Measurements from ENCODE around the gene HTR2C. TPM values are rescaled to one million over a fixed set of nuclear protein-coding genes. Genes with fewer than 3 reads are reported as not detected.
"Not testable (repeated sequence)": the region's sequence is repeated elsewhere in the genome, so short reads cannot be mapped to it uniquely, and the experiment has no call there.

HTR2C gene
- total RNA-seq, 1 donor from 2014 or later: not detected

- no peaks in the 10 kb centered on the region for H3K9me3 ChIP-seq
- H3K27me3 ChIP-seq: no peaks in the 10 kb centered on the region
- ATAC-seq (no peak), DNase-seq (no peak)
- intact Hi-C loops (cut with DNase I): no loop called here
- TF ChIP-seq CTCF (IDR thresholded peaks at IDR 0.05): no peak
- H3K27ac ChIP-seq: no peak overlapping the region
- H3K4me3 ChIP-seq: no peak overlapping the region
- no peaks in the 10 kb centered on the region for H3K4me1 ChIP-seq
- H3K36me3 ChIP-seq: no peaks in the 10 kb centered on the region
Observed at GRCh38 chrX:114675365-114675764, 91.5 kb downstream of the HTR2C start.

- H3K27me3 ChIP-seq; H3K36me3 ChIP-seq; H3K4me3 ChIP-seq; H3K9me3 ChIP-seq; intact Hi-C loops (cut with DNase I); DNase-seq; H3K27ac ChIP-seq; ATAC-seq; H3K4me1 ChIP-seq: not testable (repeated sequence)
Observed at GRCh38 chrX:114700533-114700932, 116.6 kb downstream of the HTR2C start.

- H3K4me3 ChIP-seq: no peak overlapping the region
- no peaks in the 10 kb centered on the region for H3K27me3 ChIP-seq
- no peak overlapping the region for H3K27ac ChIP-seq
- no peaks in the 10 kb centered on the region for H3K36me3 ChIP-seq
- no peak for TF ChIP-seq CTCF (IDR thresholded peaks at IDR 0.05)
- intact Hi-C loops (cut with DNase I): no loop called here
- H3K4me1 ChIP-seq: no peaks in the 10 kb centered on the region
- DNase-seq (no peak), ATAC-seq (no peak)
- H3K9me3 ChIP-seq: no peaks in the 10 kb centered on the region
Observed at GRCh38 chrX:114709406-114709805, 125.5 kb downstream of the HTR2C start.

GRCh38 chrX:114710571-114710970 lies 126.7 kb downstream of the HTR2C start:
- H3K4me3 ChIP-seq: no peak overlapping the region
- no peak for TF ChIP-seq CTCF (IDR thresholded peaks at IDR 0.05)
- no peaks in the 10 kb centered on the region for H3K4me1 ChIP-seq
- ATAC-seq: no peak
- no peaks in the 10 kb centered on the region for H3K9me3 ChIP-seq
- intact Hi-C loops (cut with DNase I): no loop called here
- H3K27me3 ChIP-seq: no peaks in the 10 kb centered on the region
- no peaks in the 10 kb centered on the region for H3K36me3 ChIP-seq
- no peak overlapping the region for H3K27ac ChIP-seq
- no peak for DNase-seq

- Histone ChIP-seq H3K4me3 (no peak overlapping the region), H3K9me3 (no peaks in the 10 kb centered on the region), H3K27me3 (no peaks in the 10 kb centered on the region), H3K36me3 (no peaks in the 10 kb centered on the region), H3K27ac (no peak overlapping the region), H3K4me1 (no peaks in the 10 kb centered on the region)
- no peak for ATAC-seq
- DNase-seq: no peak
- intact Hi-C loops (cut with DNase I): no loop called here
- no peak for TF ChIP-seq CTCF (IDR thresholded peaks at IDR 0.05)
Observed at GRCh38 chrX:114712466-114712865, 128.6 kb downstream of the HTR2C start.

- ATAC-seq: no peak
- DNase-seq: no peak
- H3K27ac ChIP-seq: no peak overlapping the region
Observed at GRCh38 chrX:114715096-114715495, 131.2 kb downstream of the HTR2C start.

More at GRCh38 chrX:114715096-114715495, 131.2 kb downstream of the HTR2C start:
- H3K27me3 ChIP-seq: no peaks in the 10 kb centered on the region
- H3K9me3 ChIP-seq: no peaks in the 10 kb centered on the region
- no peak overlapping the region for H3K4me3 ChIP-seq
- no peaks in the 10 kb centered on the region for H3K36me3 ChIP-seq
- no peak for TF ChIP-seq CTCF (IDR thresholded peaks at IDR 0.05)
- intact Hi-C loops (cut with DNase I): no loop called here
- no peaks in the 10 kb centered on the region for H3K4me1 ChIP-seq
